Cardiac fibroblast (primary cell): ENCODE measurements around the gene ECE2.

Experiments
- DNase-seq, 2 donors: peaks; one replicate each; pipeline versions ENCODE4 v3.0.0 to v3.0.0-alpha.2; 2010; ENCODE audit warnings: low read depth in 2 of 2
- H3K4me3 ChIP-seq, 2 donors: replicated peaks in 1 of 2; 1 replicate in 1 of 2; 2 replicates in 1 of 2; pipeline ENCODE4 v1.5.1; 2011; ENCODE audit warnings: low read depth in 2 of 2, low read length in 2 of 2, mild to moderate bottlenecking in 2 of 2, moderate library complexity in 1 of 2
- TF ChIP-seq, protein P1 (sequence below): IDR thresholded peaks from one replicate; pipeline ENCODE4 v1.5.1; 2011; ENCODE audit warnings: low read depth, mild to moderate bottlenecking, low read length, inconsistent platforms

Gene ECE2

DNA sequence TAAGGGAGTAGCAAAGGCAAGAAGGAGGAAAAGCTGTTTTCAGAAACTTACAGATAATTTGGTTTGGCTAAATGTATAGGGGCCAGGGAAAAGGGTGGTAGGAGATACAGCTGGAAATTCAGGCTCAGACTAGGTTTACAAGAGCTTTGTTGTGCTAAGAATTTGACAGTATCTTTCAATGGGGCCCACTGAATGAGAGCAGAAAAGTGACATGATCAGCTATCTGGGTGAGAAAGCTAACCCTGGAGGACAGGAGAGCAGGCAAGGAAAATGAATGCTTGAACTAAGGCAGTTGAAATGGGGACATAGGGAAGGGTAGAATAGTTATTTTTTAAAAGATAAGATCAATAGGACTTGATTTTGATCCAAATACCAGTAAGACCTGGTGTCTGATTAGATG, 35.8 kb downstream of the ECE2 start:
- no peak overlapping the region for H3K4me3 ChIP-seq
- TF ChIP-seq, protein P1, sequence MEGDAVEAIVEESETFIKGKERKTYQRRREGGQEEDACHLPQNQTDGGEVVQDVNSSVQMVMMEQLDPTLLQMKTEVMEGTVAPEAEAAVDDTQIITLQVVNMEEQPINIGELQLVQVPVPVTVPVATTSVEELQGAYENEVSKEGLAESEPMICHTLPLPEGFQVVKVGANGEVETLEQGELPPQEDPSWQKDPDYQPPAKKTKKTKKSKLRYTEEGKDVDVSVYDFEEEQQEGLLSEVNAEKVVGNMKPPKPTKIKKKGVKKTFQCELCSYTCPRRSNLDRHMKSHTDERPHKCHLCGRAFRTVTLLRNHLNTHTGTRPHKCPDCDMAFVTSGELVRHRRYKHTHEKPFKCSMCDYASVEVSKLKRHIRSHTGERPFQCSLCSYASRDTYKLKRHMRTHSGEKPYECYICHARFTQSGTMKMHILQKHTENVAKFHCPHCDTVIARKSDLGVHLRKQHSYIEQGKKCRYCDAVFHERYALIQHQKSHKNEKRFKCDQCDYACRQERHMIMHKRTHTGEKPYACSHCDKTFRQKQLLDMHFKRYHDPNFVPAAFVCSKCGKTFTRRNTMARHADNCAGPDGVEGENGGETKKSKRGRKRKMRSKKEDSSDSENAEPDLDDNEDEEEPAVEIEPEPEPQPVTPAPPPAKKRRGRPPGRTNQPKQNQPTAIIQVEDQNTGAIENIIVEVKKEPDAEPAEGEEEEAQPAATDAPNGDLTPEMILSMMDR = no peak
- no peak for DNase-seq

- peak; percentile 94 to 98 for DNase-seq
- TF ChIP-seq, protein P1 = no peak
- peak within 1 kb of the TSS; percentile 85 for H3K4me3 ChIP-seq
Observed at GRCh38 chr3:184314363-184314699, 38.5 kb downstream of the ECE2 start, which contains the start of gene EIF4G1. Gene EIF4G1, plus strand, starts transcription at chr3:184314606. Its CDS starts 1,191 bp downstream, at chr3:184315797.

GRCh38 chr3:184314700-184315542, 39.1 kb downstream of the ECE2 start:
- peak; percentile 79 to 93 for DNase-seq
- TF ChIP-seq, protein P1 = no peak
- H3K4me3 ChIP-seq = peak overlapping the region; percentile 85

GRCh38 chr3:184315543-184315867, 39.7 kb downstream of the ECE2 start:
- peak overlapping the region; percentile 85 for H3K4me3 ChIP-seq
- DNase-seq = no peak
- TF ChIP-seq, protein P1 = no peak

- TF ChIP-seq, protein P1 = no peak
- H3K4me3 ChIP-seq = peak overlapping the region; percentile 85
- DNase-seq = peak in 1 of 2 donors; percentile 29
Observed at GRCh38 chr3:184315871-184316661, 40.2 kb downstream of the ECE2 start.

GRCh38 chr3:184316792-184317191, 41.0 kb downstream of the ECE2 start:
- TF ChIP-seq, protein P1 = no peak
- DNase-seq = peak in 1 of 2 donors; percentile 34
- H3K4me3 ChIP-seq = peak overlapping the region; percentile 85
